SK-N-SH (cell line): Measurements from ENCODE around the gene DGKH. TPM values are rescaled to one million over a fixed set of nuclear protein-coding genes. Genes with fewer than 3 reads are reported as not detected.
A peak's percentile ranks its signal among the peaks of the same experiment; 100 is the strongest.

Experiments
- CTCF ChIA-PET: fragments of 300-600, 350-600 bp; formaldehyde crosslinking; extraction: SDS; loops from one replicate; lab custom pipeline; 2021; lab: Yijun Ruan, JAX
- POLR2A ChIA-PET: fragments of 350-600 bp; sonication (Branson Sonifier 250); formaldehyde crosslinking; extraction: SDS; loops from one replicate; lab custom pipeline; 2020; ENCODE audit warnings: antibody characterized with exemption, inconsistent platforms; lab: Yijun Ruan, JAX
- DNase-seq: peaks from one replicate; pipeline ENCODE4 v3.0.0; 2012
- H2AFZ ChIP-seq: fragments of 200-600 bp; sonication (generic); 2 replicates; pipeline ENCODE4 v1.8.1; 2016; ENCODE audit warnings: antibody characterized with exemption, mild to moderate bottlenecking, low read depth
- H3F3A ChIP-seq: fragments of 200-600 bp; sonication (generic); replicated peaks from 2 replicates; pipeline ENCODE3; 2016; ENCODE audit warnings: antibody characterized with exemption, mild to moderate bottlenecking; ENCODE audit not compliant: insufficient read depth
- H3K27ac ChIP-seq, 2 experiments: fragments of 200-500 bp in 1 of 2; fragments of 200-600 bp in 1 of 2; sonication (Bioruptor generic) in 1 of 2; sonication (generic), shearing (Covaris generic) in 1 of 2; 2 replicates each; pipeline versions ENCODE4 v1.5.1 to v1.6.1; 2014 to 2016; ENCODE audit warnings: low read depth in 2 of 2, inconsistent platforms in 1 of 2, low read length in 1 of 2, mild to moderate bottlenecking in 1 of 2, mixed read lengths in 1 of 2
- H3K27me3 ChIP-seq: fragments of 200-600 bp; sonication (generic), shearing (Covaris generic); 2 replicates; pipeline ENCODE4 v1.6.1; 2016; ENCODE audit warnings: mixed run types; ENCODE audit not compliant: insufficient read depth
- H3K36me3 ChIP-seq, 2 experiments: fragments of 200-500 bp in 1 of 2; fragments of 200-600 bp in 1 of 2; sonication (Bioruptor generic) in 1 of 2; sonication (generic) in 1 of 2; replicated peaks in 1 of 2; 2 replicates each; pipeline versions ENCODE3 to v1.5.1; 2014 to 2016; ENCODE audit warnings: low read length in 1 of 2, mild to moderate bottlenecking in 1 of 2; ENCODE audit not compliant: insufficient read depth in 2 of 2, control insufficient read depth in 1 of 2
- H3K4me1 ChIP-seq, 2 experiments: fragments of 200-500 bp in 1 of 2; fragments of 200-600 bp in 1 of 2; sonication (Bioruptor generic) in 1 of 2; sonication (generic), shearing (Covaris generic) in 1 of 2; 2 replicates each; pipeline versions ENCODE4 v1.5.1 to v1.6.1; 2014 to 2016; ENCODE audit warnings: low read depth in 1 of 2, low read length in 1 of 2, mixed run types in 1 of 2; ENCODE audit not compliant: insufficient read depth in 2 of 2, control insufficient read depth in 1 of 2
- H3K4me2 ChIP-seq: fragments of 200-600 bp; sonication (generic), shearing (Covaris generic); 2 replicates; pipeline ENCODE4 v1.6.1; 2017; ENCODE audit warnings: mixed run types
- H3K4me3 ChIP-seq, 2 experiments: fragments of 200-500 bp in 1 of 2; fragments of 200-600 bp in 1 of 2; sonication (Bioruptor generic) in 1 of 2; sonication (generic), shearing (Covaris generic) in 1 of 2; 2 replicates each; pipeline versions ENCODE4 v1.5.1 to v1.8.1; 2014 to 2016; ENCODE audit warnings: low read depth in 2 of 2, inconsistent platforms in 1 of 2, low read length in 1 of 2, mild to moderate bottlenecking in 1 of 2, mixed read lengths in 1 of 2, moderate library complexity in 1 of 2
- H3K79me2 ChIP-seq: fragments of 200-600 bp; sonication (generic); 2 replicates; pipeline ENCODE4 v1.8.1; 2017; ENCODE audit warnings: mild to moderate bottlenecking; ENCODE audit not compliant: insufficient read depth
- H3K9ac ChIP-seq: fragments of 200-600 bp; sonication (generic); 2 replicates; pipeline ENCODE4 v1.6.1; 2017; ENCODE audit warnings: mixed run types
- H3K9me2 ChIP-seq: fragments of 200-600 bp; sonication (generic); 2 replicates; pipeline ENCODE4 v1.6.1; 2017; ENCODE audit warnings: mixed run types
- H3K9me3 ChIP-seq: fragments of 200-600 bp; sonication (generic); 2 replicates; pipeline ENCODE4 v1.6.1; 2017; ENCODE audit warnings: mixed run types, mild to moderate bottlenecking, moderate library complexity
- H4K20me1 ChIP-seq: fragments of 200-600 bp; sonication (generic); 2 replicates; pipeline ENCODE4 v1.6.1; 2017; ENCODE audit warnings: mild to moderate bottlenecking, mixed run types; ENCODE audit not compliant: insufficient read depth
- ELF1 ChIP-seq: IDR thresholded peaks from 2 replicates; pipeline ENCODE4 v1.4.0; 2012
- EZH2phosphoT487 ChIP-seq: fragments of 200-600 bp; sonication (generic); IDR thresholded peaks from 2 replicates; pipeline ENCODE4 v1.6.1; 2017; ENCODE audit warnings: low read depth, mixed run types, mild to moderate bottlenecking, antibody characterized with exemption, moderate library complexity, borderline replicate concordance
- FOXM1 ChIP-seq: IDR thresholded peaks from 2 replicates; pipeline ENCODE4 v1.4.0; 2012; ENCODE audit warnings: low read depth, mild to moderate bottlenecking
- MAX ChIP-seq: IDR thresholded peaks from 2 replicates; pipeline ENCODE4 v1.4.0; 2012; ENCODE audit warnings: low read depth
- MEF2A ChIP-seq: IDR thresholded peaks from 2 replicates; pipeline ENCODE4 v1.4.0; 2012; ENCODE audit warnings: low read depth, borderline replicate concordance
- MXI1 ChIP-seq: IDR thresholded peaks from 2 replicates; pipeline ENCODE4 v1.6.1; 2012; ENCODE audit warnings: mild to moderate bottlenecking, low read depth, low read length, improper control_type of control experiment
- PBX3 ChIP-seq: IDR thresholded peaks from 2 replicates; pipeline ENCODE4; 2012
- RXRA ChIP-seq: IDR thresholded peaks from 2 replicates; pipeline ENCODE4 v1.4.0; 2012; ENCODE audit warnings: low read depth, mild to moderate bottlenecking, borderline replicate concordance
- TAF1 ChIP-seq: IDR thresholded peaks from 2 replicates; pipeline ENCODE4 v1.6.1; 2012; ENCODE audit warnings: low read depth, mild to moderate bottlenecking, low read length, moderate library complexity, borderline replicate concordance
- TEAD4 ChIP-seq: IDR thresholded peaks from 2 replicates; pipeline ENCODE4 v1.4.0; 2012; ENCODE audit warnings: mild to moderate bottlenecking, borderline replicate concordance; ENCODE audit not compliant: insufficient read depth
- YY1 ChIP-seq: IDR thresholded peaks from 2 replicates; pipeline ENCODE4 v1.4.0; 2012; ENCODE audit warnings: low read depth, mild to moderate bottlenecking
- ZBTB33 ChIP-seq: IDR thresholded peaks from 2 replicates; pipeline ENCODE4 v1.4.0; 2012; ENCODE audit warnings: low read depth, borderline replicate concordance
- WGBS: methylation state at CpG from one replicate; pipeline ENCODE4 v1.1.6; 2017; ENCODE audit warnings: low lambda C conversion rate; 5-methylcytosine and 5-hydroxymethylcytosine counted together
- polyA plus RNA-seq, 3 experiments: library from polyadenylated mRNA; depleted of rRNA; stranded (reverse); fragments of >200 nt; gene quantifications; 2 replicates each; pipeline ENCODE4 v1.2.3, GENCODE V29; 2012

DGKH gene
- polyA plus RNA-seq, 1 of the 3 experiments (the other 2 are of a cell fraction) = 2.5 TPM

GRCh38 chr13:42125046-42125445 lies 76.6 kb downstream of the DGKH start:
- Histone ChIP-seq H4K20me1 (no peaks in the 10 kb centered on the region), H3F3A (no peaks in the 10 kb centered on the region), H3K27ac (peak overlapping the region in 1 of 2 experiments; percentile 64; a peak in 1 of 4 replicates), H3K4me1 (peaks cover 0 to 11% of the 10 kb centered on the region in 2 experiments; a peak in 2 of 4 replicates), H3K27me3 (no peaks in the 10 kb centered on the region), H3K9me3 (no peaks in the 10 kb centered on the region), H3K4me2 (no peak overlapping the region), H3K9me2 (no peaks in the 10 kb centered on the region), H3K4me3 (no peak overlapping the region), H2AFZ (no peak overlapping the region), H3K36me3 (peaks cover 4 to 16% of the 10 kb centered on the region in 2 experiments), H3K79me2 (0 out of 2 replicates have a peak, but pooled peaks cover 3% of the 10 kb centered on the region), H3K9ac (no peak overlapping the region)
- TF ChIP-seq FOXM1 (no peak), YY1 (no peak), ZBTB33 (no peak), EZH2phosphoT487 (no peak), TAF1 (no peak), MAX (no peak), MXI1 (no peak), MEF2A (no peak)
- POLR2A ChIA-PET = no interaction called here
- DNase-seq = no peak
- CTCF ChIA-PET = interaction anchor here (1.6 to 2.1 kb wide), 2 partner anchors 14 kb away, joined by 5 to 9 read pairs; no protein-coding TSS in a partner anchor
- 91% methylated on average over 2 of the region's 2 CpGs for WGBS

GRCh38 chr13:42127047-42127446 lies 78.6 kb downstream of the DGKH start:
- H3K36me3 ChIP-seq = peaks cover 6 to 22% of the 10 kb centered on the region in 2 experiments
- POLR2A ChIA-PET = no interaction called here
- no peak overlapping the region for H2AFZ ChIP-seq
- DNase-seq = no peak
- H3F3A ChIP-seq = no peaks in the 10 kb centered on the region
- no peaks in the 10 kb centered on the region for H3K9me2 ChIP-seq
- no peak overlapping the region for H3K4me3 ChIP-seq
- WGBS = 96% methylated on average over 3 of the region's 3 CpGs
- no peak overlapping the region for H3K9ac ChIP-seq
- peaks cover 0 to 11% of the 10 kb centered on the region in 2 experiments; a peak in 2 of 4 replicates for H3K4me1 ChIP-seq
- H3K4me2 ChIP-seq = no peak overlapping the region
- H3K27ac ChIP-seq = no peak overlapping the region
- no peaks in the 10 kb centered on the region for H4K20me1 ChIP-seq
- no peaks in the 10 kb centered on the region for H3K27me3 ChIP-seq
- no peaks in the 10 kb centered on the region for H3K9me3 ChIP-seq
- TF ChIP-seq MXI1 = no peak
- no peak for TF ChIP-seq FOXM1
- no peak for TF ChIP-seq RXRA
- no peak for TF ChIP-seq PBX3
- no peak for TF ChIP-seq TEAD4
- no peak for TF ChIP-seq ELF1
- TF ChIP-seq, all 33 proteins: peak for 0
- CTCF ChIA-PET = no interaction called here
- H3K79me2 ChIP-seq = 0 out of 2 replicates have a peak, but pooled peaks cover 3% of the 10 kb centered on the region
